SU-DHL-6 (cell line): ENCODE results near the gene DNAH9.

Source experiments
- H2AFZ ChIP-seq: fragments of 200-600 bp; sonication (generic); 2 replicates; pipeline ENCODE4 v1.6.1; 2014; ENCODE audit warnings: low read depth, mild to moderate bottlenecking, moderate library complexity, mixed read lengths, antibody characterized with exemption, low read length; ENCODE audit not compliant: severe bottlenecking
- H3F3A ChIP-seq: fragments of 200-600 bp; shearing (Covaris generic); 2 replicates; pipeline ENCODE4 v1.6.0; 2016; ENCODE audit warnings: antibody characterized with exemption, mild to moderate bottlenecking; ENCODE audit not compliant: insufficient read depth
- H3K27ac ChIP-seq: fragments of 200-600 bp; sonication (generic); 2 replicates; pipeline ENCODE4 v1.5.1; 2016; ENCODE audit warnings: low read depth, mild to moderate bottlenecking, low read length, moderate library complexity, mixed read lengths
- H3K27me3 ChIP-seq: fragments of 200-600 bp; sonication (generic), shearing (Covaris generic); 2 replicates; pipeline ENCODE4 v1.6.0; 2014; ENCODE audit warnings: mild to moderate bottlenecking, low read length
- H3K36me3 ChIP-seq: fragments of 200-600 bp; sonication (generic); 2 replicates; pipeline ENCODE4 v1.6.1; 2014; ENCODE audit warnings: mild to moderate bottlenecking, low read length, mixed read lengths
- H3K4me2 ChIP-seq: fragments of 300-600, 200-600 bp; shearing (Covaris generic), sonication (generic); 2 replicates; pipeline ENCODE4 v1.6.0; 2014; ENCODE audit warnings: low read length, low read depth, mild to moderate bottlenecking; ENCODE audit not compliant: poor library complexity, severe bottlenecking
- H3K4me3 ChIP-seq: fragments of 200-600 bp; sonication (generic); 2 replicates; pipeline ENCODE4 v1.5.1; 2014; ENCODE audit warnings: antibody characterized with exemption, low read length, mild to moderate bottlenecking, mixed read lengths; ENCODE audit not compliant: insufficient read depth, poor library complexity, severe bottlenecking
- H3K79me2 ChIP-seq: fragments of 200-600 bp; sonication (generic); 2 replicates; pipeline ENCODE4 v1.6.1; 2014; ENCODE audit warnings: mild to moderate bottlenecking, low read length, moderate library complexity; ENCODE audit not compliant: insufficient read depth
- H3K9ac ChIP-seq: fragments of 200-600 bp; sonication (generic); 2 replicates; pipeline ENCODE4 v1.7.0; 2014; ENCODE audit warnings: mild to moderate bottlenecking, low read length
- H3K9me2 ChIP-seq: fragments of 200-600 bp; sonication (generic); replicated peaks from 2 replicates; pipeline ENCODE4 v1.6.1; 2014; ENCODE audit warnings: low read length; ENCODE audit not compliant: insufficient read depth
- H3K9me3 ChIP-seq: fragments of 200-600 bp; sonication (generic); 2 replicates; pipeline ENCODE4 v1.6.1; 2014; ENCODE audit warnings: low read length, mixed read lengths; ENCODE audit not compliant: insufficient read depth
- H4K20me1 ChIP-seq: fragments of 200-600 bp; sonication (generic); 2 replicates; pipeline ENCODE4 v1.6.1; 2014; ENCODE audit warnings: low read depth, mild to moderate bottlenecking, antibody characterized with exemption, low read length, moderate library complexity, mixed read lengths
- EZH2phosphoT487 ChIP-seq: fragments of 200-600 bp; sonication (generic), shearing (Covaris generic); conservative IDR thresholded peaks from 2 replicates; pipeline ENCODE4 v1.6.1; 2018; ENCODE audit warnings: mild to moderate bottlenecking, antibody characterized with exemption, low read length, moderate library complexity, mixed read lengths
- TF ChIP-seq, protein P1 (sequence below): fragments of 200-600 bp; sonication (generic); IDR thresholded peaks from one replicate; pipeline ENCODE4 v1.5.1; 2017; ENCODE audit warnings: antibody characterized with exemption, mild to moderate bottlenecking, low read length, moderate library complexity; ENCODE audit not compliant: insufficient read depth, poor library complexity, severe bottlenecking

Gene DNAH9

DNA sequence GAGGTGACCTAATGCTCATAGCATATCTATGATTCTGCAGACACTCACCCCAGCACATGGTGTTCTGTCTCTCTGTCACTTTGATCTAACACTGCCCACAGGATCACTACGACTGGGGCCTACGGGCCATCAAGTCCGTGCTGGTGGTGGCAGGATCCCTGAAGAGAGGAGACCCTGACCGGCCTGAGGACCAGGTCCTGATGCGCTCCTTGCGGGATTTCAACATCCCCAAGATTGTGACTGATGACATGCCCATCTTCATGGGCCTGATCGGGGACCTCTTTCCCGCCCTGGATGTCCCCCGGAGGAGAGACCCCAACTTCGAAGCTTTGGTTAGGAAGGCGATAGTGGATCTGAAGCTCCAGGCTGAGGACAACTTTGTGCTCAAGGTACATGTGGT, 146.4 kb downstream of the DNAH9 start:
- H3K4me3 ChIP-seq, result no peak overlapping the region
- no peak for TF ChIP-seq EZH2phosphoT487
- TF ChIP-seq, protein P1, sequence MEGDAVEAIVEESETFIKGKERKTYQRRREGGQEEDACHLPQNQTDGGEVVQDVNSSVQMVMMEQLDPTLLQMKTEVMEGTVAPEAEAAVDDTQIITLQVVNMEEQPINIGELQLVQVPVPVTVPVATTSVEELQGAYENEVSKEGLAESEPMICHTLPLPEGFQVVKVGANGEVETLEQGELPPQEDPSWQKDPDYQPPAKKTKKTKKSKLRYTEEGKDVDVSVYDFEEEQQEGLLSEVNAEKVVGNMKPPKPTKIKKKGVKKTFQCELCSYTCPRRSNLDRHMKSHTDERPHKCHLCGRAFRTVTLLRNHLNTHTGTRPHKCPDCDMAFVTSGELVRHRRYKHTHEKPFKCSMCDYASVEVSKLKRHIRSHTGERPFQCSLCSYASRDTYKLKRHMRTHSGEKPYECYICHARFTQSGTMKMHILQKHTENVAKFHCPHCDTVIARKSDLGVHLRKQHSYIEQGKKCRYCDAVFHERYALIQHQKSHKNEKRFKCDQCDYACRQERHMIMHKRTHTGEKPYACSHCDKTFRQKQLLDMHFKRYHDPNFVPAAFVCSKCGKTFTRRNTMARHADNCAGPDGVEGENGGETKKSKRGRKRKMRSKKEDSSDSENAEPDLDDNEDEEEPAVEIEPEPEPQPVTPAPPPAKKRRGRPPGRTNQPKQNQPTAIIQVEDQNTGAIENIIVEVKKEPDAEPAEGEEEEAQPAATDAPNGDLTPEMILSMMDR, result no peak

DNA sequence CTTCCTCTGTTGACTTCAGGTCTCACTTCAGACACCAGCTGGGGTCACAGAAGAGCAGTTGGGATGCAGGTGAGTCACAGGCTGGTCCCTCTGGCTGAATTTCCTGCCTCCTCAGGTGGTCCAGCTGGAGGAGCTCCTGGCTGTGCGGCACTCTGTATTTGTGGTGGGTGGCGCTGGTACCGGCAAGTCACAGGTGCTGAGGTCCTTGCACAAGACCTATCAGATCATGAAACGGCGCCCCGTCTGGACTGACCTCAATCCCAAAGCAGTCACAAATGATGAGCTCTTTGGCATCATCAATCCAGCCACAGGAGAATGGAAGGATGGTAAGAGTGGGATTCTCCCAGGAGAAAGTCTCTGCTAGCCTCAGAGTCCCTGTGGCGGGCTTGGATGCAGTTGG, 149.2 kb downstream of the DNAH9 start:
- H3K9ac ChIP-seq, result no peak overlapping the region
- H3F3A ChIP-seq, result no peaks in the 10 kb centered on the region
- H3K4me3 ChIP-seq, result no peak overlapping the region
- no peaks in the 10 kb centered on the region for H3K9me3 ChIP-seq
- H3K36me3 ChIP-seq, result no peaks in the 10 kb centered on the region; the same call in 1 of the 2 replicates
- H2AFZ ChIP-seq, result no peak overlapping the region
- H3K27ac ChIP-seq, result no peak overlapping the region
- H4K20me1 ChIP-seq, result no peaks in the 10 kb centered on the region
- no peak overlapping the region for H3K4me2 ChIP-seq
- no peak for TF ChIP-seq EZH2phosphoT487
- TF ChIP-seq, protein P1, result no peak
- H3K27me3 ChIP-seq, result no peaks in the 10 kb centered on the region
- H3K9me2 ChIP-seq, result no peaks in the 10 kb centered on the region
- no peaks in the 10 kb centered on the region for H3K79me2 ChIP-seq

More for the DNA sequence above, 146.4 kb downstream of the DNAH9 start:
- Histone ChIP-seq H3K9me2 (no peaks in the 10 kb centered on the region), H3K4me2 (no peak overlapping the region), H3K27ac (no peak overlapping the region), H3K27me3 (no peaks in the 10 kb centered on the region), H3K36me3 (no peaks in the 10 kb centered on the region), H3F3A (no peaks in the 10 kb centered on the region), H4K20me1 (no peaks in the 10 kb centered on the region), H2AFZ (no peak overlapping the region), H3K79me2 (no peaks in the 10 kb centered on the region), H3K9me3 (no peaks in the 10 kb centered on the region), H3K9ac (no peak overlapping the region)

DNA sequence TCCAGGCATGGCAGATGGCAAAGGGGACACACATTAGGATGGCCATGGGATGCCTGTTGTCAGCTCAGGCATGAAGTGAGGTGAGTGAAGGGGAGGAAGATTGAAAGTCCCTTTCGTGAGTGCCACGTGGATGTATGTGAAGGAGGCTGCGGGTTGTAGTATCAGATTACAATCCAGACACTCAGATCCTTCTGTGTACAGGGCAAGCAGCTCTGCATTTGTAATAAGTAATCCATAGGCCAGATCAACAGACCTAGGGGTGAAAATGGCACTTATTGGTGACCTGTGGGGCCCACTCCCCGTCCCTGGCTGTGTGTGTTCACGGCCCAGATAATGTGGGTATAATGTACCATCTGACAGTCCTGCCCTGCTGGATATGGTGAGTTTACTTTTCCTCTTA, 159.5 kb downstream of the DNAH9 start:
- H3K27me3 ChIP-seq, result no peaks in the 10 kb centered on the region
- no peaks in the 10 kb centered on the region for H3K36me3 ChIP-seq
- no peak overlapping the region for H3K4me2 ChIP-seq
- TF ChIP-seq, protein P1, result no peak
- TF ChIP-seq EZH2phosphoT487, result no peak
- H2AFZ ChIP-seq, result no peak overlapping the region
- H3K9ac ChIP-seq, result no peak overlapping the region
- H3K9me2 ChIP-seq, result no peaks in the 10 kb centered on the region
- H3K27ac ChIP-seq, result no peak overlapping the region
- H3K9me3 ChIP-seq, result no peaks in the 10 kb centered on the region
- no peaks in the 10 kb centered on the region for H3F3A ChIP-seq
- no peaks in the 10 kb centered on the region for H3K79me2 ChIP-seq
- H4K20me1 ChIP-seq, result no peaks in the 10 kb centered on the region
- no peak overlapping the region for H3K4me3 ChIP-seq

DNA sequence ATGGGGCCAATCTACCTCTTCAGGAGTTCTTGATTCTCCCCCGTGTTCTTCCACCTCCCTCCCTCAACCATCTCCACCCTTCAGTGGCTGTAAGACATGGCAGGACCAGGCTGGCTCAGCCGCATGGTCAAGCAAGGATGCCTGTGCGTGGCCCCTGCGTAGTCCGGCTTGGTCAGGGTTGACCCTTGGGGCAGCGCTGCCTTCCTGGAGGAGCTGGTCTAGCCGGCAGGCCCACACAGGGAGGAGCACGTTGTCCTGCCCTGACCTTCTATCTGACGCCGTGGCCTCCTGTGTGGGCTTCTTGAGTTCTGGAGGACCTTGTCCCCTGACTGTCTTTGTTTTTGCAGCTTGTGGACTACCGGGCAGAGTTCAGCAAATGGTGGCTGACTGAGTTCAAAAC, 169.8 kb downstream of the DNAH9 start:
- no peak for TF ChIP-seq EZH2phosphoT487
- TF ChIP-seq, protein P1, result no peak
- H3K9ac ChIP-seq, result no peak overlapping the region

More for the DNA sequence above, 169.8 kb downstream of the DNAH9 start:
- no peaks in the 10 kb centered on the region for H3F3A ChIP-seq
- no peaks in the 10 kb centered on the region for H3K79me2 ChIP-seq
- H4K20me1 ChIP-seq, result no peaks in the 10 kb centered on the region
- H3K9me3 ChIP-seq, result no peaks in the 10 kb centered on the region
- H3K9me2 ChIP-seq, result no peaks in the 10 kb centered on the region
- no peak overlapping the region for H3K27ac ChIP-seq
- no peak overlapping the region for H3K4me2 ChIP-seq
- no peaks in the 10 kb centered on the region for H3K36me3 ChIP-seq
- H2AFZ ChIP-seq, result no peak overlapping the region
- no peaks in the 10 kb centered on the region for H3K27me3 ChIP-seq
- no peak overlapping the region for H3K4me3 ChIP-seq
